NCI-H1417 treated with DMSO at 0.1 percent for 48 hours (cell line): ENCODE measurements around the gene SLC5A11.
"Not testable (repeated sequence)": the region's sequence is repeated elsewhere in the genome, so short reads cannot be mapped to it uniquely, and the experiment has no call there.

Experiments used
- DNase-seq: peaks from one replicate; lab custom pipeline; 2025; lab: John Stamatoyannopoulos, UW

SLC5A11 gene

GRCh38 chr16:24845726-24846547, at the start of gene SLC5A11:
Gene SLC5A11 (plus strand): TSS chr16:24845963. CDS start chr16:24858644, 12,681 bp downstream.
- DNase-seq: no peak

DNA sequence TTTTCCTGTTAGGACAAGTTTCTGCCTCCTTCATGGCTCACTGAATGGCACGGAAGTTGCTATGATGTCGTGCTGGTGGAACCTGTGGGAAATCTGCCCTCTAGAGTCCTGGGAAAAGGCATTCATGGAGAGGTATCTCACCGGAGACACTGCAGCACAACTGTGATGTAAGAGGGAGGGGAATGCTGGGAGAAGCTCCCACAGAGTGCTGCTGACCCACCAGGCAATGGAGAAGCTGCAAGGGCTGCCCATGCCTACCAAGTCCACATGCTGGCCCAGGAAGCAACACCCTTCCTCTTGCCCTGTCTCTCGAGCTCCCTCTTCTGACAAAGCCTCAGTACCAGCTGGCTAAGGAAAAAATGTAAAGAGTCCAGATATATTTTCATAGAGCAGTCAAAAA, 45.2 kb upstream of the SLC5A11 start:
- no peak for DNase-seq

- DNase-seq: no peak
These were observed 43.9 kb upstream of the SLC5A11 start for GRCh38 chr16:24801761-24802302.

DNA sequence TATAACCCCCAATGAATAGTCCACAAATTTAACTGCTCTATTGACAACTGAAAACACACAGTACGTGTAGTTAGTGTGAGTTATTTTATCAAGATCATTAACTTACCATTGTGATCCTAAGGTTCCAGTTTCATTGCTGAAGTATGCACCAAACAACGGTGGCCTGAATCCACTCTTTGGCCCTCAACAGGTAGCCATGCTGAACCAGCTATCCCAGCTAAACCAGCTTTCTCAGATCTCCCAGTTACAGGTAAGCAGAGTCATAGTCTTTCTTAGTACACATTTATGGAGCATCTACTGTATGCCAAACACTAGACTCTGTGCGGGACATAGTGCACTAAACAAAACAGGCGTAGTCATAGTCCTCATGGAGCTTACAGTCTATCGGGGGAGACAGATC, 40.3 kb upstream of the SLC5A11 start:
- DNase-seq: no peak

DNA sequence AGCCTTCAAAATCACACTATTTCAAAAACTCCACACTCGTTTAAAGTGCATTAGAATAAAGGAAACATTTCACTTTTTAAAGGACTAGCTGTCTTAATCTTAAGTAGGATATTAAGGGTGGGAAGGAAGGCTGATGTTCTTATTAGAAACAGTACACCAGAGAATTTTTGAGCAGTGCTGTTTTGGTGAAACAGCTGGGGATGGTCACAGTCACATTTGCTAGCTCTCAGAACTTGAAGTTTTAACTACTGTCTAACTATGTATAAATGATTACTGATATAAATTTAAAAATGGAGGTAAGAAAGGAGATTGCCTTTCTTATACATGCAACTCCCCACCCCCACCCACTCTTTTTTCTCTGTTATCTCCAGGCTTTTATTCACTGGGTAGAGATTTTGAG, 38.5 kb upstream of the SLC5A11 start:
- no peak for DNase-seq

DNA sequence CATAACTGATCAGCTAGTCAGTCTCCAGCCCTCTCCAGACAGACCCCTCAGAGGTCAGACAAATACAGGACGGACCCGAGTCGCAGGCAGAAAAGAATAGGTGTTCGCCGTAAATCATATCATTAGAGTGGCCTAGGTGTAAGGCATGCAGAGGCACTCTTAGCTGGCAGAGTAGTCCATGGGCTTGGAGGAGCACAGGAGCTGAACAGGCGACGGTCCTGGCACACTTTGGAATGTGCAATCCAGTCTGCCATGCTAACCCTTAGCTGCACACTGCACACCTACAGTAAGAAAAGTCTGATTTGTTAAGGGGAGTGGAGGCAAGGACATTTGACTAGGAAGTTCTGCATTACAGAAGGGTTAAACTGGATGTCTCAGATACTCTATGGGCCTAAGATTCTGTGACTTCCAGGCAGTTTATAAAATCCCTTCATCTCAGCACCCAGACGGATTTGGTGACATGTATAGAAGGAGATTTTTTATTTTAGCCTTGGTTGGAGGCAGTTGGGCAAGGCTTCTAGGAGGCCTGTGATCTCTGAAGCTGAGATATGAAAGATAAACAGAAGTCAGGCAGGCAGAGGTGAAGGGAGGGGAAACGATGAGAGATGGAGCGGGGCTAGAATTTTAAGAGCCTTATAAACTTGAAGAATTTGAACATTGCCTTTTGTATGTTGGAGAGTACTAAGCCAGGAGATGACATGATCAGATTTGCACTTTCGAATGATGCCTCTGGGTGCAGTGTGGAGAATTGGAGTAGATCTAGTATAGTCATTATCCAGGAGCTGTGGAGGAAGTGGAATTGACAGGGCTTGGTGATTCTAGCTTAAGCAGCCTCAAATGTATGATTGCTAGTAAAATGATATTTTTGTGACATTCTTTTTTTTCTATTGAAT, 34.6 kb upstream of the SLC5A11 start:
- DNase-seq: no peak

GRCh38 chr16:24812813-24813212, 33.0 kb upstream of the SLC5A11 start:
- not testable (repeated sequence) for DNase-seq

DNA sequence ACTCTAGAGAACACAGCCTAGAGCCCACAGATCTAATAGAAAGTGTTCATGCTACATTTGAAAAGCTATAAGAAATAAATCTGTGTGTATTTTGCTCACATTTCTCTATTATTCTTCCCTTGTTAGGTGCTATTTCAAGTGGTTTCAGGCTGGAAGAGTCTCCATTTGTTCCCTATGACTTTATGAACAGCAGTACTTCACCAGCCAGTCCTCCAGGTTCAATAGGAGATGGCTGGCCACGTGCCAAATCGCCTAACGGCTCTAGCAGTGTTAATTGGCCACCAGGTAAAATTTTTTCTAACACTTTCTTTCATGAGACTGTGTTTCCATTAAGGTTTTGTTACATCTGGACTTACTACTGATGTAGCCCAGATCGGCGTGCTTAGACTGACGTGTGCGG, 30.7 kb upstream of the SLC5A11 start:
- DNase-seq: no peak

- DNase-seq: no peak
These were observed 29.1 kb upstream of the SLC5A11 start for GRCh38 chr16:24816688-24817087.

GRCh38 chr16:24819462-24820040, 26.2 kb upstream of the SLC5A11 start:
- DNase-seq: no peak

DNA sequence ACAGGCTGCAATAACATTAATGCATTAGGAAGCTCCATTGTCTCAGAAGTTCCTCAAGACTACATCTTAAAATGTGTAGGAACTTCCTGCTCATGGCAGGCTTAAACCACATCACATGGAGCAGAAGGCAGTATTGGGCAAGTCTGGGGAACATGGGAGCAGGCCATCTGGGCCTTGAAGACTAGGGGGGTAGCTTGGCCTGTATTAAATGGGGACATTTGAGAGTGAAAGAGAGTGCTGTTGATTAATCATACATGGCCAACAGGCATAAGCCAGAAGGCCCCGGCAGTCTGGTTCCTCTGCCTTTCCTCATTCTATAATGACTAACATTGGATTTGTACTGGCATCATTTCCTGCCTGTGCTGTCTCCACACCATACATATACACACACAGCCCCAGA, 25.2 kb upstream of the SLC5A11 start:
- DNase-seq: no peak

- DNase-seq: no peak
These were observed 24.6 kb upstream of the SLC5A11 start for GRCh38 chr16:24821129-24821528.

DNA sequence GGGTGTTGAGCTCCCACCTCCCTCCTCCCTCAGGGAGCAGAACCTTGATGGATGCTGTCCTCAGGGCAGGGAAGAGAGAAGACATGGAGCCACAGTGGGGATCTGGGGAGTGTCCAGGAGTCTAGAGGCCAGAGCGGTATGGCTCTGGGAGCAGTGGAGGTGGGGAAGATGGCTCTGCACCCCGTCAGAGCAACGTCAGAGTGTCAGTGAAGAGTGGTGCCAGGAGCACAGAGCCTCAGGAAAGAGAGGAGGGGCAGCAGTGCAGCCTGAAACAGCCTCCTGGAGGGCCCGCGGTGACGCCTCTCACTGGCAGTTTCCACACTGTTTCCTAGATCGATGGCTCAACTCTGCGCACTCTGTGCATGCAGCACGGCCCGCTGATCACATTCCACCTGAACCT, 23.2 kb upstream of the SLC5A11 start:
- no peak for DNase-seq

DNA sequence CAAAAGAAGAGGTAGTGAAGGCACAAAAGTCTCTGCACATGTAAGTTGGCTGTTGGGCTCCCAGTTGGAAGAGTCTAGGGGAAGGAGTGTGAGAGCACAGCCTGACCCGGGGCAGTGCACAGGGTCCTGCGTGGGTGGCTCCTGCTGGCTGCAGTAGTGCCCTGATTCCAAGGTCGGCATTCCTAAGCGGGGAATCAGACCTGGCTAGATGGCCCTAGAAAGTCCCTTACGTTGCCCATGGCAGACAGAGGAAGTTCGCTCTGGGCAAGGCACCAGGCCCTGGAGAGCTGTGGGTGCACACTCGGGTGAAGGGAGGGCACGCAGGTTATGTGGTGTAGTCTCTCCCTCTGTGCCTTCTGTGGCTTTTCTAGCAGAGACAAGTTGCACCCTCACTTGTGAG, 22.8 kb upstream of the SLC5A11 start:
- DNase-seq: no peak

DNA sequence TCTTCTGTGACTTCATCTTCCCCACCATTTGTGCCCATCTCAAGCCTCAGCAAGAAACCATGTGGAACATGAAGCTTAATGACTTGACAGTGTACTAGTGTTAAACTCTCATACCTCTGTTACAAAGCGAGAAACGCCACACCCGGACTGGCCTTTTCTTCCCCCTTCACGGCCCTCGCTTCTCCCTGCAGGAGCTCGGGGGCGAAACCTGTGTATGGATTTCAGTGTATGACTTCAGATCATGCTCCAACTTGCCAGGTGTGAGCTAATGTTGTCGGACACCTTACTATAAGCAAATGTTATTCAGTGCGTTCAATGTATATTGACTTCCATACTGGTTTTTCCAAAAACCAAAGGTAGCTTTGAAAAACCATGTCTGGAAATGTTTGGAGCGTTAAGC, 20.1 kb upstream of the SLC5A11 start:
- no peak for DNase-seq

DNA sequence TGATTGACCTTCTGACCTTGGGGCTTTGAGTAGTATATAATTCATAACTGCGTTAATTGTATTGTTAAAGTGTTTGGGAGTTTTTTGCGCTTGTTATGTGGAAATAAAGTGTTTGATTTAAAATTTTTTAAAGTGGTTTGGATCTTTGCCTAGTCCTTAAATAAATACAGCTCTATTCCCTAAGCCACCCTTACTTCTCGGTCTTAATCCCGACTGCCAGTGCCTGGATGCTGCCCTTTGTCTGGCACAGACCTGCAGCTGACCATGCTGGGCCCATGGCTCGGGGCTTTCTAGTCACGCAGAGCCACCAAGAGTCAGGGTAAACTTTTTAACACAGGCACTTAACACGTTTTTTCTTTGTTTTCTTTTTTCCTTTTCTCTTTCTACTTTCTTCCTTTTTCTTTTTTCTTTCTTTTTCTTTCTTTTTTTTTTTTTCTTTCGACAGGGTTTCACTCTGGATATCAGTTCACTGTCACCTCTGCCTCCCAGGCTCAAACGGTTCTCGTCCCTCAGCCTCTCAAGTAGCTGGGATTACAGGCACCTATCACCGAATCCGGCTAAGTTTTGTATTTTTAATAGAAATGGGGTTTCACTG, 19.6 kb upstream of the SLC5A11 start:
- DNase-seq: no peak

DNA sequence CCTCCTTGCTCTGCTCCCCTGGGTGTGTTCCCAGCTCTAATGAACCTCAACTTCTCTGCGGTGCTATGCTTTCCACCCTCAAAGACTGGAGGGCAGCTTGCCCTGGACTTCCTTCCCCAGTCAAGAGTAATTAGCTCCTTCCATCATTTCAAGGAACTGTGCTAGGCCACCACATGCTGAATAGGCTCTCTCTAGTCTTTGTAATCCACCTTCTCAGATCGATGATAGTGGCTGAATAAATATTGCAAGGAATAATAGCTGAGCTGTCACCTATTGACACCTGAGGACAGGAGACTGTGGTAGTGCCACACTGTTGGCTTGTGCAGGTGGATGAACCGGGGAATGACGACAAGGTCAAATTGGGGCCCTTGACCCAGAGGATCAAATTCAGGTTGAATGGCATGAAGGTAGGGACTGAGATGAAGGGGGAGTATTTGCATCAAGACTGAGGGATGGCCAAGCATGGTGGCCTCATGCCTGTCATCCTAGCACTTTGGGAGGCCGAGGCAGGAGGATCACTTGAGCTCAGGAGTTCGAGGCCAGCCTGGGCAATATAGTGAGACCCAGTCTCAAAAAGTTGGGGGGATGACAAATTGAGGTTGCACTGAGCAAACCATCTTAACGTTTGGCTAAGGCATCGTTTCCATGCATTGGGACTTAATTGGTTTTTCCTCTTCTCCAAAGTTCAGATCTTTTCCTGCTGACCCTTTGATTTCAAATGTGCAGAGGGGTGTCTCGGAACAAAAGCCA, 18.8 kb upstream of the SLC5A11 start:
- no peak for DNase-seq

DNA sequence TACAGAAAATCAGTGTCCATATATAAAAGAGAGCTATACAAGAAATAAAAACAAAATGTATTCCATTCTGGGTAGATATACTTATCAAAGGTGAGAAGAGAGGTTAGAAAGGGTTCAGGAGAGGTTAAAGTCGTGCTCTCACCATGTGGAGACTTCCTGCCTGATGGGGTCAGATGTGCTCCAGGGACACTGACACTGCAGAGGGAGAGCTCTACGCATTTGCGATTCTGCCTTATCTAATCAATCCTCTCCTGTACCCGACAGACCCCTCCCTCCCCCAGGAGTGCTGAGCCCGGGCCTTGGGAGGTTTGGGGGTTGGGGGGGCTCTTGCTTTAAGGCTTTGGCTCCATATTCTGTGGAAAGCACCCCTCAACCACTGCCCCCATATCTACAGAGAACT, 16.6 kb upstream of the SLC5A11 start:
- DNase-seq: no peak

DNA sequence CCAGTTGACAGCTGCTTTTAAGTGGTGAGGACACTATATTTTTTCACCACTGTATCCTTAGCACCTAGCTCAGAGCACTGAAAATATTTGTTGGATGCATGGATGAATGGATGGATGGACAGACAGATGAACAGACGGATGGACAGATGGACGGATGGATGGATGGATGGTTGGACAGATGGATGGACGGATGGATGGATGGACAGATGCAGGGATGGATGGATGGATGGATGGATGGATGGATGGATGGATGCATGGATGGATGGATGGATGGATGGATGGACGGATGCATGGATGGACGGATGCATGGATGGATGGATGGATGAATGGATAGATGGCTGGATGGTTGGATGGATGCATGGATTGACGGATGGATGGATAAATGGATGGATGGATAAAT, 12.4 kb upstream of the SLC5A11 start:
- no peak for DNase-seq

- no peak for DNase-seq
These were observed 11.1 kb upstream of the SLC5A11 start for GRCh38 chr16:24834459-24835335.
